ENCODE measurements around the gene PACRG. TPM values are rescaled to one million over a fixed set of nuclear protein-coding genes. Genes with fewer than 3 reads are reported as not detected.
A peak's percentile ranks its signal among the peaks of the same experiment; 100 is the strongest.
"Not testable (repeated sequence)": the region's sequence is repeated elsewhere in the genome, so short reads cannot be mapped to it uniquely, and the experiment has no call there.

PACRG gene
- total and polyA plus RNA-seq, 5 donors from 2014 or later, result 0.44 to 1.2 (median 0.87) TPM; not detected in 2

DNA sequence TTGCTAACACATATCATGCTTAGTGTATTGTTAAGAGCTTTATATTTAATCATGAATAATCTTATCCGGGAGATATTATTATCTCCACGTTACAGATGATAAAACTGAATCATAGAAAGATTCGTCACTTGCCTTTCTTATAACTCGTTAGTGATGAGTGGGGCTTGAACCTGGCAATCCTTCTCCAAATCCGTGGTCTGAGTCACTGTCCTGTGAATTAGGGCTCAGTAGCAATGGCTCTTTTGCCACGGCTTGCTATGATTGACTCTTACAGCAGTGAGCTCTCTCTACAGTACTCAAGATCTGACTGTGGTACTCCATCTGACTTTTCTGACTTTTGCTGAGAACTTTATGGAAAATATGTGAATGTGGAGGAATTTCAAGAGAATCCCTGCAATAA is 246.9 kb downstream of the PACRG start:
- H3K4me3 ChIP-seq (ENCODE audit: low read depth, low read length), result no peak overlapping the region
- no peak overlapping the region for H3K27ac ChIP-seq (ENCODE audit: insufficient read depth, low read length, poor library complexity, severe bottlenecking)
- H3K27me3 ChIP-seq (ENCODE audit: control insufficient read depth, insufficient read depth, low read length), result no peaks in the 10 kb centered on the region
- peaks cover 0 to 21% (median 7%) of the 10 kb centered on the region in 7 donors for H3K9me3 Mint-ChIP-seq
- DNase-seq (no peak), ATAC-seq (ENCODE audit: low read depth in 2 of 2) (no peak)
- no peaks in the 10 kb centered on the region for H3K27me3 Mint-ChIP-seq
- H3K36me3 ChIP-seq (ENCODE audit: control insufficient read depth, insufficient read depth, low read length), result no peaks in the 10 kb centered on the region
- H3K27ac Mint-ChIP-seq, result no peak overlapping the region
- no peak overlapping the region for H3K4me3 Mint-ChIP-seq
- no peaks in the 10 kb centered on the region for H3K36me3 Mint-ChIP-seq
- H3K4me1 Mint-ChIP-seq, result no peaks in the 10 kb centered on the region
- H3K4me1 ChIP-seq (ENCODE audit: control insufficient read depth, insufficient read depth, low read length, poor library complexity, severe bottlenecking), result no peaks in the 10 kb centered on the region
- H3K9me3 ChIP-seq (ENCODE audit: control insufficient read depth in 2 of 2, low read length in 2 of 2), result peaks cover 0 to 3% of the 10 kb centered on the region in 2 experiments

DNA sequence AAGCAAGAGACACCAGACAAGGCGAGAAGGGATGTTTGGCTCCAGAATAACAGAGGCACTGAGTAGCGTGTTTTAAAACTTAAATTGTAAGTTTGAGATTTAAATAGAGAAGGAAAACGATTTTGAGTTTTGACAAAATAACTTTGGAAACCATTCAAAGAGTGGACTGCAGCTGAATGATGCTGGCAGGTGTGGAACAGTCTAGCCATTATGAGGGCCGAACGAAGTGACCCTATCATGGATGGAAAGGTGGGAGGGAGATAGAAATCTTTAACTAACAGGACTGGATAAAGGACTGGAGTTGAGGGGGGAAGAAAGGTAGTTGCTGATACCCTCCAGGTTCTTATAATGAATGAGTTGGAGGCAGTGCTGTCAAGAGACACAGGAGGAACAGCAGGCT is 248.4 kb downstream of the PACRG start:
- Mint-ChIP-seq H3K9me3 (peaks cover 0 to 17% (median 7%) of the 10 kb centered on the region in 7 donors), H3K36me3 (no peaks in the 10 kb centered on the region), H3K27ac (no peak overlapping the region), H3K4me1 (no peaks in the 10 kb centered on the region), H3K4me3 (no peak overlapping the region), H3K27me3 (no peaks in the 10 kb centered on the region)
- H3K27ac ChIP-seq (ENCODE audit: insufficient read depth, low read length, poor library complexity, severe bottlenecking), result no peak overlapping the region
- DNase-seq (no peak), ATAC-seq (ENCODE audit: low read depth in 2 of 2) (no peak)
- no peaks in the 10 kb centered on the region for H3K36me3 ChIP-seq (ENCODE audit: control insufficient read depth, insufficient read depth, low read length)
- peaks cover 0 to 3% of the 10 kb centered on the region in 2 experiments for H3K9me3 ChIP-seq (ENCODE audit: control insufficient read depth in 2 of 2, low read length in 2 of 2)
- H3K4me3 ChIP-seq (ENCODE audit: low read depth, low read length), result no peak overlapping the region
- H3K4me1 ChIP-seq (ENCODE audit: control insufficient read depth, insufficient read depth, low read length, poor library complexity, severe bottlenecking), result no peaks in the 10 kb centered on the region
- H3K27me3 ChIP-seq (ENCODE audit: control insufficient read depth, insufficient read depth, low read length), result no peaks in the 10 kb centered on the region

- not testable (repeated sequence) for DNase-seq; H3K27ac ChIP-seq (ENCODE audit: insufficient read depth, low read length, poor library complexity, severe bottlenecking); H3K4me1 ChIP-seq (ENCODE audit: control insufficient read depth, insufficient read depth, low read length, poor library complexity, severe bottlenecking); H3K27me3 ChIP-seq (ENCODE audit: control insufficient read depth, insufficient read depth, low read length); H3K4me3 ChIP-seq (ENCODE audit: low read depth, low read length); H3K4me1 Mint-ChIP-seq; H3K36me3 ChIP-seq (ENCODE audit: control insufficient read depth, insufficient read depth, low read length); H3K9me3 ChIP-seq (ENCODE audit: control insufficient read depth in 2 of 2, low read length in 2 of 2); H3K27ac Mint-ChIP-seq; H3K4me3 Mint-ChIP-seq; H3K36me3 Mint-ChIP-seq; H3K27me3 Mint-ChIP-seq; ATAC-seq (ENCODE audit: low read depth in 2 of 2)
- peaks cover 0 to 40% (median 8%) of the 10 kb centered on the region in 7 donors for H3K9me3 Mint-ChIP-seq
Measured at GRCh38 chr6:162983234-162983633, 255.5 kb downstream of the PACRG start.

- Mint-ChIP-seq H3K36me3 (no peaks in the 10 kb centered on the region), H3K4me1 (no peaks in the 10 kb centered on the region), H3K27ac (no peak overlapping the region), H3K9me3 (peaks cover 0 to 16% (median 7%) of the 10 kb centered on the region in 7 donors), H3K27me3 (no peaks in the 10 kb centered on the region), H3K4me3 (no peak overlapping the region)
- DNase-seq (no peak), ATAC-seq (ENCODE audit: low read depth in 2 of 2) (no peak)
- H3K9me3 ChIP-seq (ENCODE audit: control insufficient read depth in 2 of 2, low read length in 2 of 2), result no peaks in the 10 kb centered on the region
- H3K4me3 ChIP-seq (ENCODE audit: low read depth, low read length), result no peak overlapping the region
- H3K27me3 ChIP-seq (ENCODE audit: control insufficient read depth, insufficient read depth, low read length), result no peaks in the 10 kb centered on the region
- H3K36me3 ChIP-seq (ENCODE audit: control insufficient read depth, insufficient read depth, low read length), result no peaks in the 10 kb centered on the region
- no peaks in the 10 kb centered on the region for H3K4me1 ChIP-seq (ENCODE audit: control insufficient read depth, insufficient read depth, low read length, poor library complexity, severe bottlenecking)
- H3K27ac ChIP-seq (ENCODE audit: insufficient read depth, low read length, poor library complexity, severe bottlenecking), result no peak overlapping the region
Measured at GRCh38 chr6:162998777-162999176, 271.0 kb downstream of the PACRG start.

GRCh38 chr6:162999575-163000285 is 272.0 kb downstream of the PACRG start:
- Mint-ChIP-seq H3K9me3 (peaks cover 0 to 16% (median 10%) of the 10 kb centered on the region in 7 donors), H3K27me3 (no peaks in the 10 kb centered on the region), H3K36me3 (no peaks in the 10 kb centered on the region), H3K4me3 (no peak overlapping the region), H3K4me1 (no peaks in the 10 kb centered on the region), H3K27ac (no peak overlapping the region)
- H3K27me3 ChIP-seq (ENCODE audit: control insufficient read depth, insufficient read depth, low read length), result no peaks in the 10 kb centered on the region
- ATAC-seq (ENCODE audit: low read depth in 2 of 2), result no peak
- DNase-seq, result no peak
- no peaks in the 10 kb centered on the region for H3K9me3 ChIP-seq (ENCODE audit: control insufficient read depth in 2 of 2, low read length in 2 of 2)
- H3K27ac ChIP-seq (ENCODE audit: insufficient read depth, low read length, poor library complexity, severe bottlenecking), result no peak overlapping the region
- no peaks in the 10 kb centered on the region for H3K4me1 ChIP-seq (ENCODE audit: control insufficient read depth, insufficient read depth, low read length, poor library complexity, severe bottlenecking)
- H3K4me3 ChIP-seq (ENCODE audit: low read depth, low read length), result no peak overlapping the region
- H3K36me3 ChIP-seq (ENCODE audit: control insufficient read depth, insufficient read depth, low read length), result no peaks in the 10 kb centered on the region

DNA sequence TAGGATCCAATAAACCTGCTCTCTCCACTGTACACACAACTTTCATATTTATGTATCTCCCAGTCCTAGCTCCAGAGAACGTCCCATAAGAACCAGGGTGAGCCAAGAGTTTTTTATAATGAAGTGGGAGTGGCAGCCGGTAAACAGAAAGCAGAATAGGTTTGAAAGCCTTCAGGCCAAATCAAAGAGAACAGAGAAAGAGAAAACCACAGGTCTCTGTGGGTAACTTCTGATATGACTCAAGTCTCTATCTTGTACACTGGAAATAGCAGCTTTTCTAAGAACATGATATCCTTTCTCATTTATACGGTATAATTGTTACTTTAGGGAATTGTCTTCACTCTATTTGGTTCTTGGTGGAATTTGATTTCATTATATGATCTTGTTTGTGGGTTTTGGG is 273.6 kb downstream of the PACRG start:
- Histone ChIP-seq H3K4me3 (ENCODE audit: low read depth, low read length) (no peak overlapping the region), H3K27ac (ENCODE audit: insufficient read depth, low read length, poor library complexity, severe bottlenecking) (no peak overlapping the region), H3K36me3 (ENCODE audit: control insufficient read depth, insufficient read depth, low read length) (no peaks in the 10 kb centered on the region), H3K9me3 (ENCODE audit: control insufficient read depth in 2 of 2, low read length in 2 of 2) (no peaks in the 10 kb centered on the region), H3K27me3 (ENCODE audit: control insufficient read depth, insufficient read depth, low read length) (no peaks in the 10 kb centered on the region), H3K4me1 (ENCODE audit: control insufficient read depth, insufficient read depth, low read length, poor library complexity, severe bottlenecking) (no peaks in the 10 kb centered on the region)
- no peaks in the 10 kb centered on the region for H3K27me3 Mint-ChIP-seq
- ATAC-seq (ENCODE audit: low read depth in 2 of 2), result no peak
- peaks cover 0 to 12% (median 10%) of the 10 kb centered on the region in 7 donors for H3K9me3 Mint-ChIP-seq
- H3K4me3 Mint-ChIP-seq, result no peak overlapping the region
- no peak overlapping the region for H3K27ac Mint-ChIP-seq
- no peaks in the 10 kb centered on the region for H3K36me3 Mint-ChIP-seq
- H3K4me1 Mint-ChIP-seq, result no peaks in the 10 kb centered on the region
- DNase-seq, result peak in 1 of 3 donors; percentile 19

DNA sequence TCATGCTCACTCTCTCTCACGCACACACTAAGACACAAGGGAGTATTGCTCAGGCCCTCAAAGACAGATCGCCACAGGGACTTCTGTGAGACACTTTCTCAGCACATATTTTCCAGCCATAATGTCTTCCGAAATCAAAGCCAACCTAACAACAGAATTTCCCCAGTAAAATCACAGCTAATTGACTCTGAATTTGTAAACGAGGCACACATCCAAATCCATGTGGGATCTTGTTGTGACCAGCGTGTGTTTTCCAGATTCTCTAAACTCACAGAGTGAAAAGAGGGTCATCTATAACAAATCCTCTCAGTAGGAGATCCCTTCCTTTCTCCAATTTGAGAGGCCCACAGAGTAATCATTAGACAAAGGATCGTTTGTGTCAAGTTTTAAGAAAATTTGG is 280.4 kb downstream of the PACRG start:
- Mint-ChIP-seq H3K27me3 (no peaks in the 10 kb centered on the region), H3K27ac (no peak overlapping the region), H3K36me3 (no peaks in the 10 kb centered on the region), H3K9me3 (peaks cover 0 to 16% (median 3%) of the 10 kb centered on the region in 7 donors), H3K4me3 (no peak overlapping the region), H3K4me1 (no peaks in the 10 kb centered on the region)
- Histone ChIP-seq H3K36me3 (ENCODE audit: control insufficient read depth, insufficient read depth, low read length) (no peaks in the 10 kb centered on the region), H3K4me1 (ENCODE audit: control insufficient read depth, insufficient read depth, low read length, poor library complexity, severe bottlenecking) (no peaks in the 10 kb centered on the region), H3K27me3 (ENCODE audit: control insufficient read depth, insufficient read depth, low read length) (no peaks in the 10 kb centered on the region), H3K27ac (ENCODE audit: insufficient read depth, low read length, poor library complexity, severe bottlenecking) (no peak overlapping the region), H3K4me3 (ENCODE audit: low read depth, low read length) (no peak overlapping the region), H3K9me3 (ENCODE audit: control insufficient read depth in 2 of 2, low read length in 2 of 2) (no peaks in the 10 kb centered on the region)
- DNase-seq (no peak), ATAC-seq (ENCODE audit: low read depth in 2 of 2) (no peak)

- ATAC-seq (ENCODE audit: low read depth in 2 of 2), result no peak
- Histone ChIP-seq H3K9me3 (ENCODE audit: control insufficient read depth in 2 of 2, low read length in 2 of 2) (no peaks in the 10 kb centered on the region), H3K27ac (ENCODE audit: insufficient read depth, low read length, poor library complexity, severe bottlenecking) (no peak overlapping the region), H3K36me3 (ENCODE audit: control insufficient read depth, insufficient read depth, low read length) (no peaks in the 10 kb centered on the region), H3K4me1 (ENCODE audit: control insufficient read depth, insufficient read depth, low read length, poor library complexity, severe bottlenecking) (no peaks in the 10 kb centered on the region), H3K4me3 (ENCODE audit: low read depth, low read length) (no peak overlapping the region), H3K27me3 (ENCODE audit: control insufficient read depth, insufficient read depth, low read length) (no peaks in the 10 kb centered on the region)
- H3K27me3 Mint-ChIP-seq, result no peaks in the 10 kb centered on the region
- H3K9me3 Mint-ChIP-seq, result peaks cover 0 to 14% (median 3%) of the 10 kb centered on the region in 7 donors
- DNase-seq, result no peak
- H3K4me3 Mint-ChIP-seq, result no peak overlapping the region
- H3K36me3 Mint-ChIP-seq, result no peaks in the 10 kb centered on the region
- no peaks in the 10 kb centered on the region for H3K4me1 Mint-ChIP-seq
- no peak overlapping the region for H3K27ac Mint-ChIP-seq
Measured at GRCh38 chr6:163008626-163009025, 280.9 kb downstream of the PACRG start.
